HG02759 (cell line): ENCODE measurements around the gene GPR176.
"Not testable (repeated sequence)": the region's sequence is repeated elsewhere in the genome, so short reads cannot be mapped to it uniquely, and the experiment has no call there.

Experiments used
- ATAC-seq: cut with Tn5 transposase; IDR thresholded peaks from one replicate; pipeline ENCODE4 v1.9.1; 2021; ENCODE audit warnings: mild to moderate bottlenecking, moderate library complexity; ENCODE audit not compliant: unreplicated experiment

Gene GPR176

DNA sequence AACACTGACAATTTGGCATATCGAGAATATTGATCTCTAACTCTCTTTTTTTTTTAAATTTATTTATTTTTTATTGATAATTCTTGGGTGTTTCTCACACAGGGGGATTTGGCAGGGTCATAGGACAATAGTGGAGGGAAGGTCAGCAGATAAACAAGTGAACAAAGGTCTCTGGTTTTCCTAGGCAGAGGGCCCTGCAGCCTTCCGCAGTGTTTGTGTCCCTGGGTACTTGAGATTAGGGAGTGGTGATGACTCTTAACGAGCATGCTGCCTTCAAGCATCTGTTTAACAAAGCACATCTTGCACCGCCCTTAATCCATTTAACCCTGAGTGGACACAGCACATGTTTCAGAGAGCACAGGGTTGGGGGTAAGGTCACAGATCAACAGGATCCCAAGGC is 27.0 kb downstream of the GPR176 start:
- not testable (repeated sequence) for ATAC-seq

DNA sequence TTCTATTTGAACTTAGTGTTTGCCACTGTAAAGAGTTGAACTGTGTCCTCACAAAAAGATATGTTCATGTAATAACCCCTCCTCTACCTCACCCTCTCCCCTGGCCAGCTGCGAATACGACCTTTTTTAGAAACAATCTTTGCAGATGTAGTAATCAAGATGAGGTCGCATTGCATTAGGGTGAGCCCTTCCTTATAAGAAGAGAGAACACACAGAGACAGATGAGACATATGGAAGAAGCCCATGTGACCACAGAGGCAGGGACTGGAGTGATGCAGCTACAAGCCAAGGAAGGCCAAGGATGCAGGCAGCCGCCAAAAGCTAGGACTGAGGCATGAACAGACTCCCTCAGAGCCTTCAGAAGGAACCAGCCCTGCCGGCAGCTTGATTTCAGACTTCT is 27.6 kb downstream of the GPR176 start:
- no peak for ATAC-seq

DNA sequence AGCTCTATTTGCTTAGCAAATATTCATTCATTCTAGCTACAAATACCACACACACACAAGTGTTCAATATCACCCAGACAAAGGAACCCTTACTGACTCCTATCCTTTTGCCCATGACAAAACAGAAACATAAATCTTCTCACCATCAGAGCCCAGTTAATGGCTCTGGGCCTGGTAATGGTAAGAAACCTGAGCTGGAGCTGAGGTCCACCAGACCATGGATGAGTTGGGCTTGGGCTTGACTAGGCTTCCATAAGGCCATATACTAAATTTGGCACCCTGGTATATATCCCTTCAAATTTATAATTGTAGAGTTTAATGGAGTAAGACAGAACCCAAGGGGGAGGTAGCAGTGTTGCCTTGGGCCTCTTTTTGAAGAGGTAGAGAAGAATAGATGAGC is 29.4 kb downstream of the GPR176 start:
- ATAC-seq: no peak

DNA sequence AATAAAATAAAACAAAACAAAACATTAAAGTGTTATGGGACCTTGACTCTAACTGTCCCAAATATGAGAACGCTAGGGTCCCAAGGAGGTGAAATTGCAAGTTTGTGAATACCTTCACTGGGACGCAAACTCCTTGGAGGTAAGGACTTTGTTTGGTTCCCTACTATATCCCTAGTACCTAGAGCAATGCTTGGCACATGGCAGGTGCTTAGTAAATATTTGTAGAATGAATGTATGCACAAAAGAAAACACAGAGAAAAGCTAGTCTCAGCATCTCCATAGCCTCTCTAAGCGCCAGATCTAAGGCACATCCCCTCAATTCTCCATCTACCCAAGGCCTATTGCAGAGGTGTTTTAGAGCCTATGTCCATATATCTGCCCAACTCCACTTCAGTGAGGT is 30.5 kb downstream of the GPR176 start:
- ATAC-seq: no peak

DNA sequence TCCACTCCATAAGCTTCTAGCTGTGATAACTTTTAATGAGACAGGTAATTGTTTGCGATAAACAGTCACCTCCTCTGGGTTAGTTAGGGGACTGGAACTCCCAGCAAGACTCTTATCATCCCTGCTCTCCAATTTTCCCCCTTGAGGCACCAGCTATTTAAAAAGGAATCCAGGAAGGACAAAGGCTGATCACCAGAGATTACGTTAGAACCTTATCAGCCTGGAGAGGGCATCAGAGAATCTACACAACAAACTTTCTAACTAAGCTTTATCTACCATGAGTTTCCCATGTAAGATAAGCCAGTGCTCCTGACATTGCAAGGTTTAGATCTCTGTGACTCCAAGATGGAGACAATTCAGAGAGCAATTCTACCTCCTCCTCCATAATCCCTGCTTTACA is 31.3 kb downstream of the GPR176 start:
- ATAC-seq: no peak

DNA sequence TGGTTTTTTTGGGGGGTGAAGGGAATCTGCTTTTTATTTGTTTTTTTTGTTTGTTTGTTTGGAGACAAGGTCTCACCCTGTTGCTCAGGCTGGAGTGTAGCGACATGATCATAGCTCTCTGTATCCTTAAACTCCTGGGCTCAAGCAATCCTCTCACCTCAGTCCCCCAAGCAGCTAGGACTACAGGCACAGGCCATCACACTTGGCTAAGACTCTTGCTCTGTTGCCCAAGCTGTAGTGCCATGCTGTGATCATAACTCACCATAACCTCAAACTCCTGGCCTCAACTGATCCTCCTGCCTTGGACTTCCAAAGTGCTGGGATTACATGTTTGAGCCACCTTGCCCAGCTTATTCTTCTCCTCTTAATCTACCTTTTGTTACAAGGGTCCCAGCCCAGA is 31.8 kb downstream of the GPR176 start:
- no peak for ATAC-seq

DNA sequence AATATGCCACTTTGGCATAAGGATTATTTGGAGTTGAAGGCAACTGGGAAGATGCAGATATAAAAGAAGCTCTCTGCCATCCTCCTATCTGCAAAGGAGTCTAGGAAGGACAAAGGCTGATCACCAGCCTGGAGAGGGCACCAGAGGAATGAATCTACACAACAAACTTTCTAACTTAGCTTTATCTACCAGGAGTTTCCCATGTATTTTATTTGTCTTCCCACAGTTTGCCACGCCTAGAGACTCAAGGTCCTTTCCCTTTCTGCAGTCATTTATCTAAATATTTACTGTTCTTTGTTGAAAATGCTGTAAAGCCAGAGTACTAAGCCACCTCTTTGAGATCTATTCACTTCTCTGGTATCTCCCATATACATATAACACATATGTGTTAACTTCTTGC is 32.2 kb downstream of the GPR176 start:
- no peak for ATAC-seq

DNA sequence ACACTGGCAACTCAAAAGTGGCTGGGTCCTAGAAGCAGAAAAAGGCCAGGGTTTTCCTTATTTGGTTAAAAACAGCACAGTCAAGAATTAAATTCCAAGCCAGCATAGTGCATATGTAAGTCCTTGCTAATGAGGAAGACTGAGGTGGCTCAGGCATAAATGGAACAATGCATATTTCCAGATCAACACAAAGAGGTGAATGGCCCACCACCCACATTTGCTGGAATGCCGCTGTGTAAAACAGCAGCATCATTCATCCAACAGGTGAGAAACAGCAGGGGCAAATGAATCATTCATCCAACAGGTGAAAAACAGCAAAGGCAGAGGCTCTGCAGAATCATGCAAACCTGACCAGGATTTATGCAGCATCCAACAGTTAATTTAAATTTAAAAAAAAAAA is 32.9 kb downstream of the GPR176 start:
- ATAC-seq: no peak

DNA sequence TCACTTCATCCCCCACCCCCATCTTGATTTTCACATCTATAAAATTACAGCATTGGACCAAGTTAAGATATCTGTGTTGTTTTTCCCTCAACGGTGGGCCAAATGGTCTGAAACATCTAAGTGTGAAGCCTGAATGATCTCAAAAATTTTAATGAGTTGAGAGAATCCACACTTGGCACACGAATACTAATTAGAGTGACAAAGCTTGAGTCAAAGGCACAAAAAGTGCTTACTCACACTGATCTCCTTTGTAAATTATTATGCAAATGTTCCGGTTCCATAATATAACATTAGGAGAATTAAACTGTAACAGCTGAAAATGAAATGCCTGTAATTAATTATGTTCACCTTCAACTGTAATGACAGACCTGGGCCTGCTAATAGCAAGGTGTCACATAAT is 33.6 kb downstream of the GPR176 start:
- ATAC-seq: no peak

DNA sequence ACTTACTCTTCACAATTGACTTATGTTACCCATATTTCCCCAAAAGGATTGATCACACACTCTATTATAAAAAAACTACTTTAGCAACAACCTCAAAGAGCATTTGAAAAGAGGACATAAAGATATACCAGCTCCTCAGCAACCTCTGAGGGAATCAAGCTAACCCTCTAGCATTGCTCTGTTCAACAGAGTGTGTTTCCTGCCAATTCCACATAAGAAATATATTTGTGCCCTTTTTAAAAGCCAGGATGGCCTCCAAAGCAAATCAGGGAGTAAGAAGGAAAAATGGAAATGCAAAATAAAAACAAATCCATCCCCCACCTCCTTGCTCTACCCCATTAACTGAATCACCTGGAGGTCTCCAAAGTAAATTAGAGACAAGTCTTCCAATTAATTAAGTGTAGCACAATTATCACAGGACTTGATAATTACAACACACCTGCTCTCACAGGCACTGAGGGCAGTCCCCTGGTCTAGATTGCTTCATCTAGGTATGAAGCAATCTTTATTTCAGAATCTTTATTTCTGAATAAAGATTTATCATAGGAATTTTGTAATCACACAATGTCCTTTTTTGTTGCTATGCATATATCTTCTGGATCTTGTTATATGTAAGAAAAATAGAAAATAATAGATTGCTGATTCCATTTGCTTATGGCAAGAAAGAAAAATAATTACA is 34.8 kb downstream of the GPR176 start:
- no peak for ATAC-seq

DNA sequence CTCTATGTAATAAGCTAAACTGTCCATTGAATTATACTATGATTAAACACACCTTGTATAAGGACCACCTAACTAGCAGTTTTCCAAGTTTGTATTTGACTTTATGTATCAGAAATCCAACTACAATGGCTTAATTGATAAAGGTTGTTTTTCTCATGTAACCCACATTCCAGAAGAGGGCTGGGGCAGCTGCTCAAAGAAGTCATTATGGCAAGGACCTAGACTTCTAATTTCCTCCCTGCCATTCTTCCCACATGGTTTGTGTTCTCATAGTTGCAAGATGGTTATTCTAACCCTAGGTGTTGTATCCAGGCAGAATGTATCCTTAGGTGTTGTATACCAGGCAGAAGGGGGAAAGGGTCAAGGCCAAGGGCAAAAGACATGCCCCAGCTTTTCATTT is 35.7 kb downstream of the GPR176 start:
- ATAC-seq: no peak

DNA sequence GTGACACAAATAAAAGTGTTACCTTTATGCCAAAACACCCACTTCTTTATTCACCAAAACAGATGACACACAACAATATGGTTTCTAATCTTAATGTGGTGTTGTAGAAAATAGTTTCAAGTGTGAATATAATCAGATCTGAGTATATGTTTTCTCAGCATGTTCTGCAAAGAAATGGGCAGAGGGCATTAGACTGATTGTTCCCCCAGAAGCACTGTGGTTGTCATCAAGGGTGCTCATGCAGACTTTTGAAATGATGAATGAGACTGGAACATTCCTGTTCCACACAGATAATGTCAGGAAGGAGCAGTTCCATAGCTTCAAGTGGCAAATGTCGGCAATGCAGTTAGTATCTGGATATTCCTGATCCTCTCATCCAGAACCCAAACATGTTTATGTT is 37.5 kb downstream of the GPR176 start:
- ATAC-seq: no peak

DNA sequence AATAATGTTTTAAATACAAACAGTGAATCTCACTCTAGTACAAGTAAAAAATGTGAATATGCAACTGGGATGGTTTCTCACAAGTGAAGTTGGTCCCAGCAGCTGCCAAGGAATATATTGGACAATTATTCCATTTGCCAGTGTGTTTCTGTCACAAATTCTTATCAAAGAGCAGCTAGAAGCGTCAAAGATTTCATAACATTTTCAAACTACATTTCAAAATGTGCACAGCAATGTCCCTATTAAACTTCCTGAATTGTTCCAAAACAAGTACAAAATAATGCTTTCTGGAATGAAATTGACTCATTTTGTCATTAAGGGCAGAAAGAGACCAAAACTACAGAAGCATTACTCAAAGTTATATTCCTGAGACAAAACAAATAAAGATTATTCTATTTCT is 38.3 kb downstream of the GPR176 start:
- ATAC-seq: no peak

DNA sequence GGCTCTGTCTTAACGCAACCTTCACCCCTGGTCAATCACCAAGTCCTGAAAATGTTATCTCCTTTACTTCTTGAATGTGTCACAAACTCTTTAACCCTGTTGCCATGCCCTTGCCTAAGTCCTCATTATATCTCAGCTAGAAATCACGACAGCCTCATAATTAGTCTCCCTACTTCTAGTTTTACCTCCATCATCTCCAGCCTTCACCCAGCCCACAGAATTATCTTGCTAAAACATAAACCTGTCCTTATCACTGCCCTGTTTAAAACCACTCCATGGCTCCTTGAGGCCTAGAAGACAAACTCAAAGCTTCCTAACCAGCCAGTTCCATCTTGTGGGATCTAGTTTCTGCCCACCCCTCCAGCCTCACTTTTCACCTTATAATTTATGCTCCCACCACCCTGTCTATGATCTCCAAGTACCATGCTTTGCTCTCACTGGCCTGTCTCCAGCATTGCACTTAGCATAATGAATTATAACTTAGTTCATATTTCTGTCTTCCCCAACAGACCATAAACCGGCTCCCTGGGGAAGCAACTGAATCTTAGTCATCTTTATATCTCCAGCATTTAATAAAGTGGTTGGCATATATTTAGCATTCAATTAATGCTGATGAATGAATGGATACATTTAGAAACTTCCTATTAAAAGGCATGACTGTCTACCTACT is 39.2 kb downstream of the GPR176 start:
- no peak for ATAC-seq

DNA sequence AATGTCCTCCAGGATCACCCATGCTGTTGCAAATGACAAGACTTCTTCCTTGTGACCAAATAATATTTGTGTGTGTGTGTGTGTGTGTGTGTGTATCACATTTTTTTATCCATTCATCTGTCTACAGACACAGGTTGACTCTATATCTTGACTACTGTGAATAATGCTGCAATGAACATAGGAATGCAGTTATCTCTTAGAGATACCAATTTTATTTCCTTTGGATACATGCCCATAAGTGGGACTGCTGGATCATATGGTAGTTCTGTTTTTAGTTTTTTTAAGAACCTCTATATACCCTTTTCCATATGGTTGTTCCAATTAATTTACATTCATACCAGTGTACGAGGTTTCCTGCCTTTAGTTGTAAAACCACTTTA is 41.7 kb downstream of the GPR176 start:
- no peak for ATAC-seq

DNA sequence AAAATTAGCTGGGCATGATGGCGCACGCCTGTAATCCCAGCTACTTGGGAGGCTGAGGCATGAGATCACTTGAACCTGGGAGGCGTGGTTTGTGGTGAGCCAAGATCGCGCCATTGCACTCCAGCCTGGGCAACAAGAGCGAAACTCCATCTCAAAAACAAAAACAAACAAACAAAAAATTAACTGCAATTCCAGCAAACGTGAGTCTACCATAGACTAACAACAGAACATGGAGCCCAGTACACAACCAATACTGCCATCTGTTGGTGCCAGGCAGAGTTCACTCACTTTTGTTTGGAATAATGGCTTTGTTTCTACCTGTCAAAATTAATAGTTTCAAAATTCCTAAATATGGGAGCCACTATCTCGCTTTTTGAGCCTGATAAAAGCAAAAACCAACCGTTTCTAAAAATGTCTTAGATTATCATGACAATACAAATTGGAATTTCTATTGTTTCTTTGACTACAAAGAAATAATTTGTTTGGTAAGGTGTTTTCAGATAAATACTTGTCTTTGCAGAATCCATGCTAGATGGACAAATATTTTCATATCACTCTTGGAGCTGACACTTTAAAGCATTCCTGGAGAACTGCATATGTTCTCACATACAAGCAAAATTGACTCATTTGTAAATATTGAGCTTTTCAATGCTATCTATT is 45.0 kb downstream of the GPR176 start:
- ATAC-seq: no peak

DNA sequence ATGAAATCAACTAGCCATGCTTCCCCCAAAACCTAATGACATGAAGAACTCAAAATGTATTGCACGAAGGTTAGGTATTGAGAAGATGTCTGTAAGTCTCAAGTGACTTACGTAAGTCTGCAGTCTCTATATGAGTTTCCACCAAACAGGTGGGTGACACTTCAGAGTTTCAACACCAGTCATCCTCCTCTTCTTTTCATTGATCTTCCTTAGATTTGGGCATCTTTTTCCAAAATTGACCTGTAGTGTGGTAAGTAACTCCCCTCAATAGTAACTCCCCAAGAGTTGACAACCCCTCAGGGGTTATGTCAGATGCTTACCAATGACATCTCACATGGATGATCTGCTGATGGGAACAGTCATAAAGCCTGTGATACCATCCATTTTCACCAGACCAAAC is 46.1 kb downstream of the GPR176 start:
- ATAC-seq: no peak

DNA sequence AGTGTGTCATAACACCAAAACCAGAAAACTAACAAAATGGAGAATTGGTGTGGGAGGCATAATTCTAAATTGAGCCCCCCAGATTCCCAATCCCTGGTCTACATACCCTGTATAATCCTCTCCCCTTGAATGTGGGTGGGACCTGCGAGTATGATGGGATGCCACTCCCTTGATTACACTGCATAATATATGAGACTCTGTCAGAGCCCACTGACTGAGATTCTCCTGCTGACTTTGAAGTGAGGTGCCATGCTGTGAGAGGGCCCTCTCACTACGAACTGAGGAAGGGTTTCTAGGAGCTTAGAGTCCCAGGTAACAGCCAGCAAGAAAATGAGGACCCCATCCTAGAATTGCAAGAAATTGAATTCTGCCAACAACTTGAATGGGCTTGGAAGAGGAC is 49.5 kb downstream of the GPR176 start:
- ATAC-seq: no peak

DNA sequence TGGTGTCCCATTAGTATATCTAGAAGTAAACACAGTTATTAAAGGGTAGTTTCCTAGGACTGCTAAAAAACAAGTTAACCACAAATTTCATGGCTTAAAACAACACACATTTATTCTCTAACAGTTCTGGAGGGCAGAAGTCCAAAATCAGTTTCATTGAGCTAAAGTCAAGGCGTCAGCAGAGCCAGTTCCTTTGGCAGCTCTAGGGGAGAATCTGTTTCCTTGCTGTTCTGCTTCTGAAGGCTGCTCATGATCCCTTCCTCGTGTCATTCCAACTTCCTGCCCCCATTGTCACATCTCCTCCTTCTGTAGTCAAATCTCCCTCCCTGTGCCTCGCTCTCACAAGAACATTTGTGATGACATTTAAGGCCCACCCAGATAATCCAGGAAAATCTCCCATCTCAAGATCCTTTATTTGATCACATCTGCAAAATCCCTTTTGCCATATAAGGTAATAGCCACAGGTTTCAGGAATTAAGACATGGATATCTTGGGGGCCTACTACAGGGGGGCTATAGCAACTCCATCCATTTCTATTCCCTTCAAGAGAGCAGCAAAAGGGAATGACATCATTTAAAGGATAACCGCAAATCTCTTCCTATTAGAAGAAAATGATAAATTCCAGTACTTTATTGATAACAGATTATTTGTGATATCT is 50.1 kb downstream of the GPR176 start:
- ATAC-seq: no peak

DNA sequence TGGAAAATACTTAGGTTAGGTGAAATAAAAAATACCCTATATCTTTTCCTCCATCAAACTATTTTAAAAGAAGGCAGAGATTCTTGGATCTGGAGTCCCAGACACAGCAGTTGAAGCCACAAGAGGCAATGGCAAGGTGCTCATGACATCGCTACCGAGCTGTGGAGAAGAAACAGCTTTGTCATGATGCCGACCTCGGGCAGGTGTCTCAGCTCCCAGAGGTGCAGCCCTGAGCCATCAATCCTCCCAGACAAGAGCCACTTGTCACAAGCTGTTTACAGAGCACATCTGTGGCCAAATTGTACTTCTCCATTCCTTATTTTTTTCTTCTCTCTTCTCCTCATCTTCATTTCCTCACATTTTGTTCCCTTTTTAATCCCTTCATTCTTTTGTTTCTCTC is 50.8 kb downstream of the GPR176 start:
- ATAC-seq: no peak

DNA sequence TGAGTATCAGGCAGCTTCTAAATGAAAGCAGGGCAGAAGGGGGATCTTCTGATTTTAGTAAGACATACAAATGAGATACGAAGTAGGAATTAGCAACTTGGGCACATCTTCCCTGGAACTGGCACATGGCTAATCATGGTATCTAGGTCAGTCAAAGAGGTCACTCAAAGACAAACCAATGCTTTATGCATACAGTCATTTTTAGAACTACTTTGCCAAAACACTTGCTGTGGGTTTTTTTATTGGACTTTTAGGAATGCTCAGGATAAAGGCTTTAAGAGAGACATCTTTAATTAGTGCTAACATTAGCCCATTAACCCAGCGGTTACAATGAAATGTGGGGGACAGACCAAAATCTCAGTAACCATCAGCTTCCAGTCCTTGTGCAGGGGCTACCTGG is 51.7 kb downstream of the GPR176 start:
- no peak for ATAC-seq

DNA sequence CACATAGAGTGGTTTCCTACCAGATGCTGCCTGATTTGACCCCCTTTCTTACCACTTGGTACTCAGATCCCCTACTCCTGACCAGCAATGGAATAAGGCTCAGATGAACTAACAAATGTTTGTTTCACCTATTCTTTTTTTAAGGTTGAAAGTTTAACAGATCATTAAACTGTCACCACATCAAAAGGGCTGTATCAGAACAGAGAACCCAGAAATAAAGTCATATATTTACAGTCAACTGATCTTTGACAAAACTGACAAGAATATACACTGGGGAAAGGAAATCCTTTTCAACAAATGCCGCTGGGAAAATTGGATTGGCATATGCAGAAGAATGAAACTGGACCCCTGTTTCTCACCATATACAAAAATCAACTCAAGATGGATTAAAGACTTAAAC is 56.0 kb downstream of the GPR176 start:
- no peak for ATAC-seq
